GM19468 (cell line): ENCODE data around the gene ETV7.
"Not testable (repeated sequence)": the region's sequence is repeated elsewhere in the genome, so short reads cannot be mapped to it uniquely, and the experiment has no call there.

ENCODE experiments used
- ATAC-seq: cut with Tn5 transposase; IDR thresholded peaks from one replicate; pipeline ENCODE4 v1.9.1; 2021; ENCODE audit warnings: mild to moderate bottlenecking, moderate library complexity, moderate number of reproducible peaks; ENCODE audit not compliant: unreplicated experiment; ENCODE audit errors: extremely low read depth

Gene ETV7

GRCh38 chr6:36346486-36347273 is 40.8 kb downstream of the ETV7 start:
- ATAC-seq = no peak

- ATAC-seq = no peak
These were observed 41.6 kb downstream of the ETV7 start for GRCh38 chr6:36345681-36346466.

GRCh38 chr6:36343109-36343680 is 44.3 kb downstream of the ETV7 start:
- ATAC-seq = no peak

GRCh38 chr6:36340618-36341454 is 46.6 kb downstream of the ETV7 start:
- ATAC-seq = no peak

GRCh38 chr6:36340306-36340617 is 47.2 kb downstream of the ETV7 start:
- ATAC-seq = no peak

- ATAC-seq = no peak
These were observed 48.3 kb downstream of the ETV7 start for GRCh38 chr6:36339146-36339545.

- not testable (repeated sequence) for ATAC-seq
These were observed 49.2 kb downstream of the ETV7 start for GRCh38 chr6:36338223-36338622.

- no peak for ATAC-seq
These were observed 49.7 kb downstream of the ETV7 start for GRCh38 chr6:36337814-36338213.

GRCh38 chr6:36336779-36337241 is 50.7 kb downstream of the ETV7 start, which contains the start of gene BNIP5:
BNIP5 (minus strand) TSS chr6:36336888; CDS start chr6:36330690, 6,198 bp downstream.
- ATAC-seq = no peak

- no peak for ATAC-seq
These were observed 51.2 kb downstream of the ETV7 start for GRCh38 chr6:36336208-36336710.

GRCh38 chr6:36335465-36336207 is 51.8 kb downstream of the ETV7 start:
- ATAC-seq = no peak

GRCh38 chr6:36334832-36335459 is 52.5 kb downstream of the ETV7 start:
- ATAC-seq = no peak

- no peak for ATAC-seq
These were observed 53.3 kb downstream of the ETV7 start for GRCh38 chr6:36333931-36334725.

- no peak for ATAC-seq
These were observed 54.1 kb downstream of the ETV7 start for GRCh38 chr6:36333171-36333895.

GRCh38 chr6:36331381-36331780 is 56.1 kb downstream of the ETV7 start:
- ATAC-seq = no peak

GRCh38 chr6:36330366-36330765 is 57.1 kb downstream of the ETV7 start:
- no peak for ATAC-seq

GRCh38 chr6:36329798-36330291 is 57.6 kb downstream of the ETV7 start:
- ATAC-seq = no peak
